HepG2 (cell line): ENCODE results near the gene SEBOX. TPM values are rescaled to one million over a fixed set of nuclear protein-coding genes. Genes with fewer than 3 reads are reported as not detected.
A peak's percentile ranks its signal among the peaks of the same experiment; 100 is the strongest.

Source experiments
- BCL6 ChIP-seq: IDR thresholded peaks from 2 replicates; pipeline ENCODE4 v1.6.1; 2016; ENCODE audit warnings: missing genetic modification reagents, missing compliant biosample characterization
- CREB1 ChIP-seq, 2 experiments: fragments of 450-650 bp in 1 of 2; IDR thresholded peaks; 2 replicates each; pipeline ENCODE4 v1.6.1; 2016 to 2017; ENCODE audit warnings: control low read depth in 1 of 2, mild to moderate bottlenecking in 1 of 2, missing compliant biosample characterization in 1 of 2, missing genetic modification characterization in 1 of 2
- DR1 ChIP-seq: sonication (generic); formaldehyde crosslinking; IDR thresholded peaks from 2 replicates; pipeline ENCODE4 v1.8.0; 2021; ENCODE audit warnings: mild to moderate bottlenecking, missing genetic modification reagents, inconsistent platforms
- DRAP1 ChIP-seq: IDR thresholded peaks from 2 replicates; pipeline ENCODE4 v1.6.1; 2016; ENCODE audit warnings: missing genetic modification reagents, missing compliant biosample characterization
- FLYWCH1 ChIP-seq: sonication (generic); formaldehyde crosslinking; IDR thresholded peaks from 2 replicates; pipeline ENCODE4 v1.8.1; 2023; ENCODE audit warnings: mild to moderate bottlenecking, missing genetic modification reagents
- JARID2 ChIP-seq: sonication (generic); formaldehyde crosslinking; IDR thresholded peaks from 2 replicates; pipeline ENCODE4 v1.8.1; 2023; ENCODE audit warnings: missing genetic modification reagents, inconsistent platforms; ENCODE audit not compliant: insufficient replicate concordance
- KDM4B ChIP-seq: sonication (generic); formaldehyde crosslinking; IDR thresholded peaks from 2 replicates; pipeline ENCODE4 v1.4.0; 2020; ENCODE audit warnings: missing genetic modification reagents
- NCOA1 ChIP-seq: sonication (generic); formaldehyde crosslinking; IDR thresholded peaks from 2 replicates; pipeline ENCODE4 v1.9.0; 2021; ENCODE audit warnings: missing genetic modification reagents
- PAF1 ChIP-seq: IDR thresholded peaks from 2 replicates; pipeline ENCODE4 v1.6.1; 2016; ENCODE audit warnings: missing genetic modification reagents, missing compliant biosample characterization
- PAX8 ChIP-seq: sonication (generic); formaldehyde crosslinking; IDR thresholded peaks from 2 replicates; pipeline ENCODE4 v1.8.0; 2022; ENCODE audit warnings: mild to moderate bottlenecking, missing genetic modification reagents, borderline replicate concordance
- PCBP1 ChIP-seq: fragments of 200-400 bp; formaldehyde crosslinking; IDR thresholded peaks from 2 replicates; pipeline ENCODE4 v1.6.1; 2017; ENCODE audit warnings: mild to moderate bottlenecking, low read depth, low read length, borderline replicate concordance
- POLR2AphosphoS5 ChIP-seq: IDR thresholded peaks from 2 replicates; pipeline ENCODE4 v1.6.1; 2012; ENCODE audit warnings: low read depth, low read length
- PTBP1 ChIP-seq: fragments of 200-400 bp; formaldehyde crosslinking; IDR thresholded peaks from 2 replicates; pipeline ENCODE4 v1.6.1; 2018; ENCODE audit warnings: low read length, low read depth; ENCODE audit not compliant: poor library complexity, severe bottlenecking
- TCF12 ChIP-seq, 2 experiments: fragments of 450-650 bp in 1 of 2; sonication (generic) in 1 of 2; formaldehyde crosslinking in 1 of 2; IDR thresholded peaks; 2 replicates each; pipeline versions ENCODE4 v1.6.1 to v1.8.0; 2017 to 2022; ENCODE audit warnings: antibody characterized with exemption in 1 of 2, mild to moderate bottlenecking in 1 of 2, missing genetic modification reagents in 1 of 2, moderate library complexity in 1 of 2
- TSC22D2 ChIP-seq: sonication (generic); formaldehyde crosslinking; IDR thresholded peaks from 2 replicates; pipeline ENCODE4 v1.5.1; 2020; ENCODE audit warnings: missing genetic modification reagents, mild to moderate bottlenecking, borderline replicate concordance
- ZBTB8A ChIP-seq: sonication (generic); formaldehyde crosslinking; IDR thresholded peaks from 2 replicates; pipeline ENCODE4 v1.4.0; 2020; ENCODE audit warnings: mild to moderate bottlenecking, low read depth, missing genetic modification reagents, borderline replicate concordance
- ZIK1 ChIP-seq: sonication (generic); formaldehyde crosslinking; IDR thresholded peaks from 2 replicates; pipeline ENCODE4 v1.5.0; 2020; ENCODE audit warnings: mild to moderate bottlenecking, low read depth, missing genetic modification reagents, borderline replicate concordance
- ZNF234 ChIP-seq: sonication (generic); formaldehyde crosslinking; conservative IDR thresholded peaks from 2 replicates; pipeline ENCODE4 v1.5.1; 2020; ENCODE audit warnings: mild to moderate bottlenecking, missing genetic modification reagents
- ZNF253 ChIP-seq: sonication (generic); formaldehyde crosslinking; IDR thresholded peaks from 2 replicates; pipeline ENCODE4 v1.8.0; 2022; ENCODE audit warnings: mild to moderate bottlenecking, missing genetic modification reagents, borderline replicate concordance
- ZNF468 ChIP-seq: sonication (generic); formaldehyde crosslinking; IDR thresholded peaks from 2 replicates; pipeline ENCODE4 v1.8.0; 2022; ENCODE audit warnings: mild to moderate bottlenecking, moderate library complexity, missing genetic modification reagents
- ZNF510 ChIP-seq: sonication (generic); formaldehyde crosslinking; IDR thresholded peaks from 2 replicates; pipeline ENCODE4 v1.4.0; 2020; ENCODE audit warnings: low read depth, mild to moderate bottlenecking, missing genetic modification reagents
- ZNF619 ChIP-seq: sonication (generic); formaldehyde crosslinking; IDR thresholded peaks from 2 replicates; pipeline ENCODE4 v1.4.0; 2020; ENCODE audit warnings: mild to moderate bottlenecking, missing genetic modification reagents
- polyA plus RNA-seq, 8 experiments: library from polyadenylated mRNA; depleted of rRNA in 3 of 8; stranded (reverse) in 7 of 8; unstranded in 1 of 8; fragments of >200 nt; fragmentation: Illumina TruSeq in 4 of 8; extraction: Trizol in 4 of 8; gene quantifications; 2 replicates each; pipeline versions ENCODE4 v1.2.1 to v1.2.3, GENCODE V29; 2011 to 2016; ENCODE audit warnings: low read depth in 4 of 8, missing spikeins in 1 of 8, mixed read lengths in 1 of 8; ENCODE audit not compliant: insufficient read depth in 1 of 8
- total RNA-seq, 5 experiments: library from RNA; depleted of rRNA; stranded (reverse); fragments of >200 nt; fragmentation: Illumina TruSeq; extraction: Trizol; gene quantifications; 2 replicates each; pipeline ENCODE4 v1.2.3, GENCODE V29; 2016; ENCODE audit warnings: low read depth in 1 of 5
- TF ChIP-seq, protein P1 (sequence below): sonication (generic); formaldehyde crosslinking; IDR thresholded peaks from 2 replicates; pipeline ENCODE4 v1.4.0; 2020; ENCODE audit warnings: missing genetic modification reagents, mild to moderate bottlenecking, borderline replicate concordance
- TF ChIP-seq, protein P2 (sequence below): sonication (generic); formaldehyde crosslinking; IDR thresholded peaks from 2 replicates; pipeline ENCODE4 v1.8.0; 2022; ENCODE audit warnings: low read depth, missing genetic modification reagents

Gene SEBOX
- total and polyA plus RNA-seq, 2 of the 13 experiments (the other 11 are each of a cell fraction or from before 2014, with no cell fraction given): not detected

GRCh38 chr17:28405632-28406472, 40.9 kb upstream of the SEBOX start, which contains the start of gene SLC46A1 (continued):
- TF ChIP-seq ZNF510 (no peak), TCF12 (IDR thresholded peaks at IDR 0.05) (no peak), TCF12 (CRISPR knock-in tag; IDR thresholded peaks at IDR 0.05) (peak; percentile 37; the same call in 1 of the 2 replicates), POLR2AphosphoS5 (peak; percentile 48; the same call in 1 of the 2 replicates), PCBP1 (no peak), ZNF619 (CRISPR knock-in tag) (no peak), JARID2 (CRISPR knock-in tag) (no peak), CREB1 (IDR thresholded peaks at IDR 0.05) (no peak), CREB1 (CRISPR knock-in tag; IDR thresholded peaks at IDR 0.05) (no peak), NCOA1 (CRISPR knock-in tag) (no peak; the same call in 1 of the 2 replicates), TSC22D2 (CRISPR knock-in tag) (no peak), KDM4B (no peak), ZBTB8A (no peak), ZNF234 (CRISPR knock-in tag) (no peak), DR1 (no peak; the same call in 1 of the 2 replicates), PAX8 (CRISPR knock-in tag) (0 out of 2 replicates have a peak, but pooled peaks have one; percentile 64), ZIK1 (no peak), PTBP1 (no peak), ZNF253 (CRISPR knock-in tag) (no peak), BCL6 (CRISPR knock-in tag) (no peak; the same call in 1 of the 2 replicates), FLYWCH1 (CRISPR knock-in tag) (no peak), PAF1 (no peak), DRAP1 (peak; percentile 40; the same call in 1 of the 2 replicates), ZNF468 (no peak)
- TF ChIP-seq, protein P1, sequence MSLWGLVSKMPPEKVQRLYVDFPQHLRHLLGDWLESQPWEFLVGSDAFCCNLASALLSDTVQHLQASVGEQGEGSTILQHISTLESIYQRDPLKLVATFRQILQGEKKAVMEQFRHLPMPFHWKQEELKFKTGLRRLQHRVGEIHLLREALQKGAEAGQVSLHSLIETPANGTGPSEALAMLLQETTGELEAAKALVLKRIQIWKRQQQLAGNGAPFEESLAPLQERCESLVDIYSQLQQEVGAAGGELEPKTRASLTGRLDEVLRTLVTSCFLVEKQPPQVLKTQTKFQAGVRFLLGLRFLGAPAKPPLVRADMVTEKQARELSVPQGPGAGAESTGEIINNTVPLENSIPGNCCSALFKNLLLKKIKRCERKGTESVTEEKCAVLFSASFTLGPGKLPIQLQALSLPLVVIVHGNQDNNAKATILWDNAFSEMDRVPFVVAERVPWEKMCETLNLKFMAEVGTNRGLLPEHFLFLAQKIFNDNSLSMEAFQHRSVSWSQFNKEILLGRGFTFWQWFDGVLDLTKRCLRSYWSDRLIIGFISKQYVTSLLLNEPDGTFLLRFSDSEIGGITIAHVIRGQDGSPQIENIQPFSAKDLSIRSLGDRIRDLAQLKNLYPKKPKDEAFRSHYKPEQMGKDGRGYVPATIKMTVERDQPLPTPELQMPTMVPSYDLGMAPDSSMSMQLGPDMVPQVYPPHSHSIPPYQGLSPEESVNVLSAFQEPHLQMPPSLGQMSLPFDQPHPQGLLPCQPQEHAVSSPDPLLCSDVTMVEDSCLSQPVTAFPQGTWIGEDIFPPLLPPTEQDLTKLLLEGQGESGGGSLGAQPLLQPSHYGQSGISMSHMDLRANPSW (CRISPR knock-in tag): no peak
- TF ChIP-seq, protein P2, sequence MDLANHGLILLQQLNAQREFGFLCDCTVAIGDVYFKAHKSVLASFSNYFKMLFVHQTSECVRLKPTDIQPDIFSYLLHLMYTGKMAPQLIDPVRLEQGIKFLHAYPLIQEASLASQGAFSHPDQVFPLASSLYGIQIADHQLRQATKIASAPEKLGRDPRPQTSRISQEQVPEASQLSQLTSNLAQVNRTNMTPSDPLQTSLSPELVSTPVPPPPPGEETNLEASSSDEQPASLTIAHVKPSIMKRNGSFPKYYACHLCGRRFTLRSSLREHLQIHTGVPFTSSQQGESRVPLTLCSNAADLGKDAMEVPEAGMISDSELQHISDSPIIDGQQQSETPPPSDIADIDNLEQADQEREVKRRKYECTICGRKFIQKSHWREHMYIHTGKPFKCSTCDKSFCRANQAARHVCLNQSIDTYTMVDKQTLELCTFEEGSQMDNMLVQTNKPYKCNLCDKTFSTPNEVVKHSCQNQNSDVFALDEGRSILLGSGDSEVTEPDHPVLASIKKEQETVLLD (CRISPR knock-in tag): no peak
